DMS 273 (cell line): Measurements from ENCODE around the gene HOXB7.
A peak's percentile ranks its signal among the peaks of the same experiment; 100 is the strongest.

Experiments
- DNase-seq: peaks from one replicate; lab custom pipeline; 2025; ENCODE audit not compliant: unreplicated experiment; lab: John Stamatoyannopoulos, UW

The HOXB7 gene

DNA sequence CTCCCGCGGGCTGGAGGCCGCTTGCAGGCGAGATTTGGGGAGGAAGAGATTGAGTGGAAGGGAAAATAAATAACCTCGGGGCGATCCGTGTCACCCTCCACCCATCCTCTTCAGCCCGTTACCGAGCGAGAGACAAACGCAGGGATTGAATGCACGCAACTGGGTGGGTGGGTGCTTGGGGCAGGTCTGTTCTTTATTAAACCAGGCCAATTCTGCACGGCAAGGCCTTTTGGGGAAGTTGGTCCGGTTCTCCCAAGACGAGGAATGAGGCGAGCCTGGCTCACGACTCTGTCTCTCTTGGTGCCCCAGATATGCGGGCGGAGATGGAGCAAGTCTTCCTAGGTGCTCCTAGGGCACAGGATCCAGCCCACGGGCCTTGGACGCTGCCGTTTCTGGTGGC lies 396 bp upstream of the HOXB7 start:
- no peak for DNase-seq

DNA sequence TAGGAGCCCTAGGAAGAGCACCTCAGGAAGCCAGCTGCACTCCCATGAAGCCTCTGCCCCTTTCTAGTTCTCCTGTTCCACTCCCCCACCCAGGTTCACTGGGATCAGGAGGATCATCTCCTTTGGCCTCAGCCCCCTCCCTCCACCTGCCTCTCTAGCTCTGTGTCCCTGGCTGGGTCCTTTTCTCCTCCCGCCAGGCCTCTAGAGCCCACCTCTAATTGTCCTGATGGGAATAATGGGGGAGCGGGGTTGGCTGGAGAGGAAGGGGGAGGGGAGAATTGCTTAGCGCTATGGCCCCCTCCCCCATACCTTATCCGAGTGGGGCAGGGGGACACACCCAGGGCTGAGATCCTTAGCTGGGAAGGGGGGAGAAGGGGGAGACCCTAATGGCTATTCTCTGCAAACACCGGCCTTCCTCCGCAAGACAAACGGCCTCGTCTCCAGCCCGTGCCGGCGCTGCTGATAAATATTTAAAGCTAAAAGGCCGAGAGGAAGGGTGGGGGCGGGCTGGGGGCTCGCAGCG lies 997 bp downstream of the HOXB7 start:
- peak; percentile 37 for DNase-seq

DNA sequence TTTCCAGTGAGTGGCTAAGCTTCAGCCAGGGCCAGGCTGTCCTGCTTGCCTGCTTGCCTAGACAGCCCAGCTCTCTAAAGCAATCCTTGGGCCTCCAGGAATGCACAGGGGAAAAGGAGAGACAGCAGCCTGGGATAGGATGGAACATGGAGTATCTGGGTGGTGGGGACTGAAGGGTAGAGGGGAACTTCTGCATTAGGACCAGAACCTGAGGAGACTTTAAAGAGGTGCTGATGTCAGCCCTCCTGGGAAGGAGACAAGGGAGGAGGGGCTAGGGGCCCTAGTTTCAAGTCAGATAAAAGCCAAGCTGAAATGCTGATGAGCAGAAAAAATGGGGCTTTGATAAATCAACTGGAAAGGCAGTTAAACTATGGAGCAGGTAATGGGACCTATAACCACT lies 1.8 kb downstream of the HOXB7 start:
- no peak for DNase-seq

DNA sequence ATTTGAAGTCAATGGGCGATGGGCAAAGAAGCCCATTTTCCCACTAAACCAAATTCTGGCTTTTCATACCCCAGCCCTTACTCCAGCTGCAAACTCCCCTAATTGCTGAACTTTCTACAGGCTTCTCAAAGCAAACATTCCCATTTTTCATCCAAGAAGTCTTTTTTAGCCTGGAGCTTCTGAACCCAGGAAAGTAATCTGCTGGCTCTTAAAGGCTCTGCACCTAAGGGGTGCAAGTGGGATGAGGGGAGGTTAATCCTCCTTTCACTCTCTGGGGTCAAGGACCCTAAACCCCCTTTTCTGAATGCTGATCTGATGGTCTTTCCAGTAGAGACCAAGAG lies 2.4 kb downstream of the HOXB7 start:
- no peak for DNase-seq

- DNase-seq = no peak
Observed at GRCh38 chr17:48606892-48607614, 3.8 kb downstream of the HOXB7 start.

- DNase-seq = no peak
Observed at GRCh38 chr17:48605991-48606891, 4.6 kb downstream of the HOXB7 start.

GRCh38 chr17:48605409-48605919 lies 5.4 kb downstream of the HOXB7 start:
- no peak for DNase-seq

GRCh38 chr17:48604770-48605329 lies 6.0 kb downstream of the HOXB7 start, which contains the start of gene HOXB6:
TSS of gene HOXB6 (minus strand) at chr17:48604986. CDS start at chr17:48598150, 6,836 bp downstream.
- DNase-seq = no peak

DNA sequence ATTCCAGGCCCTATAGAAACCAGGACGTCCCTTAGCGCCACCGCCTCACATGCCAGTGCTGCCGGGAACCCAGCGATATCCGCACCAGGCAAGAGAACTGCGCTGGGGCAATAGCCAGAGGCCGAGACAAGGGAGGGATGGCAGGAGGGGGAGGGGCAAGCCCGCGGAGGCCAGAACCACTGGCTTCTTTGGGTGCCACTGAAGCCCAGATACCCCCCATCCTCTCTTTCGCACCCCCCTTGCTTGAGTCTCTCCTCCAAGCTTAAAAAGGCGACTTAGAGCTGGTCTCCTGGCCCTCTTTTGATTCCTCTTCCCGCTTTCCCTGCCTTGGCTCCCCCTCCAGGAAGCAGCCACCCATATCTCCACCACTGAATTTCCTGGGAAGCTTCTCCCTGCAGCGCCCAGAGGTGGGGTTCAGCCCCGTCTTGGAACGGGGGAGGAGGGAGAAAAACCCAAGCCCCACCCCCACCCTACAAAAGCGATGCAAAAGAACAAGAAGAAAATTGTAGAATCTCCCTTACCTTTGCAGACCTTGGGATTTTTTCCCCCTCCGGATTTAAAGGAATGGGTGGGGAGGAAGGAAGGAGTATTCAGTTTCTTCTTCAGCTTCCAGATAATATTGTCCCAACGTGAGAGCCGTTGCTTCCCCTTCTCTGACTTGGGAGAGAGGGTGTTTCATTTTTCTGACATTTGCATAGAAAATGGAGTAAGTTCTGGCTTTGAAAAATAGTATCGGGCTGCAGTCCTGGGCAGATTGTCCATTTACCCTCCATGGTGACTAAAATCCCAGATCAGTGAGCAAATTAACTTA lies 6.7 kb downstream of the HOXB7 start:
- no peak for DNase-seq

- DNase-seq = no peak
Observed at GRCh38 chr17:48601539-48602425, 9.0 kb downstream of the HOXB7 start.

DNA sequence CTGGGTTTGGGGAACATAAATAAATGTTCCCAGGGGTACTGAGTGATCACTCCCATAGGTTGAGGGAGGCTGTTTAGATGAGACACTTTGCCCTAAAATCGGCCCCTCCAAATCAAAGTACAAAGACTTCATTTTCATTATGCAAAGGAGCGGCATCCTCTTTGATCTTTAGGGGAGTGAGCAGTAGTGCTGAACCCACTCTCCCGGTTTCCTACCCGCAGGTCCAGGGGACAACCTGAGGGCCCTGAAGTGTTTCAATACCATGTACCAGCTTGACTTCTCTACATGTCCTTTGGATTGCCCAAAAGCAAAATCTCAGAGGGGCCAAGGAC lies 9.6 kb downstream of the HOXB7 start:
- no peak for DNase-seq

GRCh38 chr17:48600244-48601098 lies 10.3 kb downstream of the HOXB7 start:
- no peak for DNase-seq

- no peak for DNase-seq
Observed at GRCh38 chr17:48599354-48599753, 11.5 kb downstream of the HOXB7 start.

DNA sequence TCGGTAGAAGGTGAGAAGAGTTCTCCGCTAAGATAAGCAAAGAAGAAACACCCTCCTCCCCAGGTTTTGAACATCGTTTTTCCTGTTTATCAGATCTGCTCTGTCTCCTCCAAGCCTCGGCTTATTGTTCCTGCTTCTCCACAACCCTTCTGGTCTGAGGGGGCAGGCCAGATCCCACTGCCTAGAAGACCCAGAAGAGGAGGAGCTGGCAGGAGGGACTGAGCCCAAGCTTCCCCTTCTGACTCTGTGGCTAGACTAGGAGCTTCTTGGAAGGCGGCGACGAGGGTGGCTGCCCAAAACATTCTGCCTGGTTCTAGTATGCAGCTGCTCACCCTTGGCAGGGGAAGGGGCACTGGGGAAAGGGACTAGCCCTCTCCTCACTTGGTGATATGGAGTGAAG lies 12.1 kb downstream of the HOXB7 start:
- no peak for DNase-seq

DNA sequence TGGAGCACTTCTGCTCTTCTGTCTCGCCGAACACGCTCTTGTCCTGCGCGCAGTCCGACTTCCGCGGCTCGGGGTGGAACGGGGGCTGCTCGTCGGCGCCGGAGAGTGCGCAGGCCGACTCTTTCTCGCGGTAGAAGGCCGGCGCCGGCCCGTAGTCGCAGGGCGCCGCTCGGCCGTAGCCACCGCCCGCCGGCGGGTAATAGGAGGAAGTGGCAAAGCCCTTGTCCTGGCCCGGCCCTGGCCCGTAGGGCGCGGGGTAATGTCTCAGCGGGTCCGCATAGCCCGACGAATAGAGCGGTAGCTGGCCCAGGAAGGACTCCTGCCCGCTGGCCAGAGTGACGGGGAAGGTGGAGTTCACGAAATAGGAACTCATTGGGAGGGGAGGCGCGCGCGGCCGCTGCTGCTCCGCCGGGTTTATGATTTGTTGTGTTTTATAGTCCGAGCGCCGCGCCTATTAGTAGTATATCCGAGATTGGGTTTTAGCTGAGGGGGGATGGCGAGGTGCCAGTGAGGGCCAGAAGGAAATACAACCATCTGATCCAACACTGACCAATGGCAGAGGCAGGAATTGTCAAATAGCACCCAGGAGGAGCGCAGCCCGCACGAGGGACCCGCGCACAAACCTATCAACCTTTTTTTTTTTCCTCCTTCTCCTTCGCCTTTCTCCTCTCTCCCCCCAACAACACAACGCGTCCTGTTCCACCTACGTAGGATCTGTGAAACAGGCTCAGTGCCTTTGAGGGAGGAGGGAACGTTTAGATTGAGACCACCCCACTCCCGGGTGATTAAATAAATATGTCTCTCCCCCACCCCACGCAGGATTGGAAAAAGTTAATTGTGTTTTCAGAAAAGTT lies 12.8 kb downstream of the HOXB7 start:
- DNase-seq = peak; percentile 36

DNA sequence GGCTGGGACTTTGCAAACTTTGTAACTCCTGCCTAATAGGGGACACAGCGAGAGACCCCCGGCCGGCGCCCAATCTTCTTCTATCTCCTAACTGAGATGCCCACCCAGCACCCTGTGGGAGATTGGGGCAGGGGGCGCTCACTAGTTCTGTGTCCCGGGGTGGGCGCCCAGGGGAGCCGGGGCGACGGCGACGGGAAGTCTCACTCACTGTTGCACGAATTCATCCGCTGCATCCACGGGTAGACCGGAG lies 13.4 kb downstream of the HOXB7 start:
- no peak for DNase-seq

DNA sequence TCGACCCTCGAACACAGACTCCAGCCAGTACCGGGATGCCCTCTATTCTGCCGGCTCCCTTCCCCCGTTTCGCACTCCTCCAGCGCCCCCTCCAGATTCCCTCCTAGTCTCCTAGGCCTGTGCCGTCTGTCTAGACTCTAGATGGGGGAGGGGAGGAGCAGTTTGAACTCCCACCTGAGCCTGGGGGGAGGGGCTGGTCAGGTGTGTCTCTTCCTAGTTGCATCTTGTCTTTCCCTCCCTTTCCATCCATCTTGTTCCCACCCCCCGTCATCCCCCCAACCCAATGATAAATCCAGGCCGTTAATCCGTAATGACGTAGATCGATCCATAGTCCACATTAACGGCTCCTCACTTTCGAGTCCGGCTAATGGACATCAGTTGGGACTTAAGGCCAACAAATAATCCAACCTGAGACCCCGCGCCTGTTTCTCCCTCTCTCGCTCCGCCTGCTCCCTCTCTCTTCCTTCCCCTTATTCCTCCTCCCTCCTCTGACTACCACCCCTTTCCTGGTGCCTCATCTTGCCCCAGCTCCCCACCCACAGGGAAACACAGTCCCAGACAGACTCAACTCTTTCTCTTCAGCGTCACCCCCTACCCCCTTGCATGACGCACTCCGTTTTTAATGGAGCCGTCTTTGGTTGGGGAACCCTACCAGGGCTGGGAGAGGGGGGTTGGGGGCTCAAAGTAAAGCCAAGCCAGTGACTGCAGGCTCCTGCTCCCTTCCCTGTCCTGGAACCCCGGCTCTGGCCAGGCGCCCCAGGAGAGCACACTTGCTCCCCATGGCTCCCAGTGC lies 13.9 kb downstream of the HOXB7 start:
- DNase-seq = no peak
